Measurements from ENCODE around the gene SMG6. TPM values are rescaled to one million over a fixed set of nuclear protein-coding genes. Genes with fewer than 3 reads are reported as not detected.
A peak's percentile ranks its signal among the peaks of the same experiment; 100 is the strongest.

SMG6 gene
- total RNA-seq, 2 donors from 2014 or later = 27.8 to 29.4 TPM

DNA sequence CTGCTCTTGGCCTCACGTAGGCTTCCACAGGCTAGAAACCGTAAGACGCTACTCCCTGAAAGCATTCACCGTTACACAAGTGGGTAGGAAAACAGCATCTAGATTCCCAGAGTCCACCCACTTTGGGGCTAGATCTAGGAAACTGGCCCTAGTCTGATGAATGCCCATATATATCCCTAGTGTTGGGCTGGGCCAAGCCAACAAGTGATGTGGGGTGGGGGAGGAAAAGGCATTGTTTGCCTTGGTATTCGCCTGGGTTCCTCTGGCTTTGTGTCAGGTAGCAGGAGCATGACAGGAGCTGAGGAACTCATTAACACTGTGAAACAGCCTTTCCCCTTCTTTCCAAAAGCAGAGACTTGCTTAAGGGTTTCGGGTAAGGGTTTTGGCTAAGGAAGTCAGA is 112.4 kb downstream of the SMG6 start:
- ATAC-seq (no peak), DNase-seq (no peak)
- intact Hi-C loops (cut with DNase I, micrococcal nuclease) = no loop called here

DNA sequence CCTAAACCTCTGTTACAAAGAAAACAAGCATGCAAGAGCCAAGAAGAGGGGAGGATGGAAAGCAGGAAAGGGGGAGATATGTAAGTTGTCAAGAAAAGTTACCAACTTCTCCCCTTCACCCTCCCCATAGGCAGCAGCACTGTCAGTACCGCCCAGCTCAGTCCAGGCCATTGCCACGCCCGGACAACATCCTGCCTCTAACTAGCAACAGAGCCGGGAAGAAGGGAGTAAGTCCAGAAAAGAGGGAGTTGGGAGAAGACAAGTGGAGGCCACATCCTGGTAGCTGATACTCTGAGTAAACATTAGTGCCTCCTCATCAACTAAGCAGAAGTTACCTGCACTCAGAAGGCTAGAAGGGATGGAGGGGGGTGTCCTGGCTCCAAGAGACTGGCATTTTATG is 113.6 kb downstream of the SMG6 start:
- DNase-seq = peak in 1 of 2 donors; percentile 28
- peak; percentile 83 for ATAC-seq
- intact Hi-C loops (cut with DNase I, micrococcal nuclease) = no loop called here

DNA sequence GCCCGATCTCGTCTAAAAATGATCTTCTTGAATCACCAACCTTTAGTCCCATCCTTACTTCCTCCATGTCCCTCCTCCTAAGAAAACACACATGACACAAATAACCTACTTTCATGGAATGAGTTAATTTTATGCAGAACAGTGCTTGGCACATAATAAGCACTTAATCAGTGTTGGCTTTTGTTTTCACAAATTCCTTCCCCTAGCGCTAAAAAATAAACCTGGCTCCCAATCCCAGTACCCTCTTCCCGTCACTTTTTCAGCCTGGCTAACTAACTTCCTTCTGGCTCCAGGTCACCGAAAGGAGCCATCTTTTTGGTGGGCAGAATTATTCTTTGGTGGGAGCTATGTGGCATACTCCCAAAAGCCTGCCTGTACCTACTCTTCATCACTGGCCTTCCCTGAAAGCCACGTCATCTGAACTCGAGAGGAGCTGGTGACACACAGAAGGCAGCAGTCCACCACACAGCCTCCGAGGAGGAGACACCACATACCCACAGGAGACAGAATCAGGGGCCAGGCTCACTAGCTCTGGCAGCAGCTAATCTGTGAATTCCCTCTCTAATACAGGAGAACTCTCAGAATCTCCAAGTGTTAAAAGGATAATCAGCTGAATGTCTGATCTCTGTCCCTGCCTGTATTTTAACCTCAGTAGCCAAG is 114.5 kb downstream of the SMG6 start:
- DNase-seq (no peak), ATAC-seq (no peak)
- intact Hi-C loops (cut with DNase I, micrococcal nuclease) = no loop called here

DNA sequence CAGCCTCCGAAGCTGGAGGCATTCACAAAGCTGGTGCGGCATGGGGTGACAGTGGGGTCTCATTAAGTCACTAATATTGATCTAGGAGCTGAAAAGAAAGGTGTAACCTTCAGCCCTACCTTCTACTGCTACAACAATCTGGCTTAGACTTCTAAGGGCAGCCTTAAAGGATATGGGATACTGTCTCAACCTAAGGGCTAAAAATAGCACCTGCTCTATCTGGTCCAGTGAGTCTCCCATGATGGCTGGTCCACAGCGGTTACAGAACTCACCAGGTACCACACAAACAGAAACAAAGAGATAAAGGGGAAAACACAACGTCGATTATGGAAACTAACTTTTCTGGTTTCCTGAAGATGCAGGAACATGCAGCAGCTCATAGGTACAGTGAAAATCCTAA is 115.8 kb downstream of the SMG6 start:
- intact Hi-C loops (cut with DNase I, micrococcal nuclease) = no loop called here

DNA sequence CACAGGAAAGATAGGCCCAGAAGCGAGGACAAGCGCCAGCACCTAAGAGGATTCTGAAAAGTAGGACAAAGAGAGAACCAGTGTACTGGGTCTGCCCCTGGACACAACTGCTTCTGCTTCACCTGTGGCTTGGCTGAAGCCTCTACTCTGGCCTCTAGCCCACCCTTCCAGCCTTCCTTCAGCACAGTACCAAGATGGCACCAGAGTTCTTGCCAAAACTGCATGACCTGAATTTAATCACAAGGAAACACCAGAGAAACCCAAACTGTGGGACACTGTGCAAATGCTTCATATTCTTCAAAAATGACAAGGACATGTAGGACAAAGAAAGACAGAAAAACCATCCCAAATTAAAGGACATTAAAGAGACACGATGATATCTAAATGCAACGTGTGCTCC is 116.6 kb downstream of the SMG6 start:
- intact Hi-C loops (cut with DNase I, micrococcal nuclease) = no loop called here
- ATAC-seq (no peak), DNase-seq (no peak)

More for the DNA sequence above, 115.8 kb downstream of the SMG6 start:
- ATAC-seq = no peak
- DNase-seq = no peak

DNA sequence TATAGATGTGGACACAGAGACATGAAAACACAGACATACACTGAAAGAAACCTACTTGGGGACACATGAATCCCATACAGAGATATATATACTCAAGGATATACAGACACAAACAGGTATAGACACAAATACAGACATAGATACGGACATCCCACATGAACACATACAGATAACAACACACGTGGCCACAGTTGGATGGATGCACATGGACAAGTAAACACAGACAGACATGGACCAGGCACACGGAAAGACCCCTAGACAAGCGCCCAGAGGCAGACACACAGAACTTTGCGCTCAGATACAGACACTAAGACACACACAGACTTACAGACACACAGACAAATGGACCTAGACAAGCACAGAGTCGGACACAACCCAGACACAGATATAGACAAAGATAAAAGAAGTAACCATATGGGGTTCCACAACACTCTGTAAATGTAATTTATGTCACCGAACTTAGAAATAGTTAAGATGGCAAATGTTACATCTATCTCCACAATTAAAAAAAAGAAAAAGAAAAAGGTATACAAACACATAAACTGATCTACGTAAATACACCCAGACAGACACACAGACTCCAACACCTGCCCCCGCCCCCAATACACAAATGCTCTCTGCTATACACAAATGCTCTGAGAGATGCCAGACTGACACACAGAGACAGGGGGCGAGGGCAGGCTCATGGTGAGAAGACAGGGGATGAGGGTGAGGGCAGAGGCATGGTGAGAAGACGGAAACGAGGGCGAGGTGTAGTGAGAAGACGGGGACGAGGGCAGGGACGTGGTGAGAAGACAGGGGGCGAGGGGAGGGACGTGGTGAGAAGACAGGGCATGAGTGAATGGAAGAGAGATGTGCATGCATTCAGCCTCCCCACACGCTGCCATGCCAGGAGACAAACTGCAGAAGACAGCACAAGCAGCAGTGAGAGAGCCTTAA is 118.3 kb downstream of the SMG6 start:
- intact Hi-C loops (cut with DNase I, micrococcal nuclease) = no loop called here
- ATAC-seq (no peak), DNase-seq (no peak)

DNA sequence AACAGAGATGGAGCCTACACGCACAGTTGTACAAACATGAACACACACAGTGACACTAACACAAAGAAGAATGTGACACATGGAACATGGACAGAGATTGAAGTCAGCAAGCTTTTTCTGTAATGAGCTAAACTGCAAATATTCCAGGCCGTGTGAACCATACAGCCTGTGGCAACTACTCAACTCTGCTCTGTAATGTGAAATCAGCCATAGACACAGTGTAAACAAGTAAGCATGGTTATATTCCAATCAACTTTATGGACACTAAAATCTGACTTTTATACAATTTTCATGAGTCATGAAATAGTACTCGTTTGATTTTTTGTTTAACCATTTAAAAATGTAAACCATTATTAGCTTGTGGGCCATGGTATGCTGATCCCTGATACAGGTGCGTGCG is 120.2 kb downstream of the SMG6 start:
- no peak for DNase-seq
- intact Hi-C loops (cut with DNase I, micrococcal nuclease) = no loop called here
- ATAC-seq = no peak

DNA sequence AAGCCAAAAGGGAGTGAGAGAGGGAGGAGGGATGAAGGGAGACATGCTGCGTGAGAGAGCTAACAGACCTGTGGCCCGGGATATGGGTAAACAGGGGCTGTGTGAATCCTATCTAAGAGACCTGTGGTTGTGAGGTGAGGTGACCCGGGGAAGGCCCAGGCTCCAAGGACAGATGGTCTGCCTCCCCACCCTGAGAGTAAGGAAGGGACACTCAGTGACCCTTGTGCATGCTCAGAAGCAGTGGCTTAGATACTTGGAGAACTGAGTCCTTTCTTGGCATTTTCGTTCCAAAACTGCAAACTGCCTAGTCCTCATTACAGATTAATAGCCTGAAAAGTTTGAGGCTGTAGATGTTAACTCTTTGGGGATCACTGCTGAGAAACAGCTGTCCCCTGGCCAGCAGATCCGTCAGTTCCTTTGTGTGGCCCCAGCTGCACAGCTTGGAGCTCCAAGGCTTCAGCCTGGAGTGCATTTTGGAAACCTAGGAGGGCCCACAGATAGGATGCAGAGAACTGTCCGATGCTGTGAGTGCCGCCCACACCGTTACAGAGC is 121.6 kb downstream of the SMG6 start:
- ATAC-seq (no peak), DNase-seq (no peak)

DNA sequence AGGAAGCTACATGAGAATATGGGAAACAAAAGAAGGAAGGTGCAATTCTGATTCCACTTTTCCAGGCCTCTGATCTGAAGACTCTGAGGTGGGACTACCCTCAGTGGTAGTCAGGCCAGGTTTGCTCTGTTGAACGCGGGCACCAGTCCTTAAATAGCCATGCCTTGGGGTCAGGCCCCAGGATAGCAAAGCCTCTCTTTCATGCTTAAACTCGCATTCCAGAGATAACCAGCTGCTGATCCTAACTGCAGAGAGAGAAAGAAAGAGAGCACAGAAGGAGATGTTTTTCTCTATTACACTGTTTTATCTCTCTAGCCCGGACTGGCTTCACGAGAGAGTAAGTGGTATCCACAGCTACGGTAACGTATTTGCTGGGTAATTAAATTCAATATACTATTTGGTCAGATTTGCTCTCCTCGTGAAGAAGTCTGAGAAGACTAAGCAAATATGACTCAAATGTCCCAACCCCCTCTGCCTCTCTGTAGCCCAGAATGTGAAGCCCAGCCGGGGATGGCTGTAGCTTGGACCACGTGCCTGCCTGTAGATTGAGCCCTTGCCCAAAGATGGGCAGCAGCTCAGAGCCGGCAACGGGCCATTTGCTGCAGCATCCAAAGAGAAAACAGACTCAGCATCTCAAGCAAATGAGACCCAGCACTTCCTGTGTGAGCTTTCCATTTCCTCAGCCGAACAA is 122.2 kb downstream of the SMG6 start:
- ATAC-seq = peak; percentile 28
- intact Hi-C loops (cut with DNase I, micrococcal nuclease) = no loop called here
- peak; percentile 33 to 80 for DNase-seq

More for the DNA sequence above, 121.6 kb downstream of the SMG6 start:
- intact Hi-C loops (cut with DNase I, micrococcal nuclease) = no loop called here

DNA sequence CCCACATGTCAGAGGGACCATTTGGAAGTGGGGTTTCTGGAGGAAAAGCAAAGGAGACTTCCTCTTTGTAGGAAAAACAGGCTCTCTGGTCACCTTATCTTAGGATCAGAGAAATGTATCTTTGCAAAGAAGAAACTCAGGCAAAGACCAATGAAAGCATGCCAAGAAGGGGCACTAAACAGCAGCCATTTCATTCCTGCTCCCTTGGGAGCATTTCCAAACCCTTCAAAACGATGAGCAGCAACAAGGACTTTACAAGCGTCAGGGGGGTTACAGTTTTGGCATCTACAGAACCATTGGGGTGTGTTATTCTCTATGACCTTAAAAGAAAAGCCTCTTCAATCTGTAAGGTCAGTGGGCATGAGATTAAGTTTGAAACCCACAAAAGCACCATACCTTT is 122.8 kb downstream of the SMG6 start:
- DNase-seq = no peak
- intact Hi-C loops (cut with DNase I, micrococcal nuclease) = no loop called here
- no peak for ATAC-seq

DNA sequence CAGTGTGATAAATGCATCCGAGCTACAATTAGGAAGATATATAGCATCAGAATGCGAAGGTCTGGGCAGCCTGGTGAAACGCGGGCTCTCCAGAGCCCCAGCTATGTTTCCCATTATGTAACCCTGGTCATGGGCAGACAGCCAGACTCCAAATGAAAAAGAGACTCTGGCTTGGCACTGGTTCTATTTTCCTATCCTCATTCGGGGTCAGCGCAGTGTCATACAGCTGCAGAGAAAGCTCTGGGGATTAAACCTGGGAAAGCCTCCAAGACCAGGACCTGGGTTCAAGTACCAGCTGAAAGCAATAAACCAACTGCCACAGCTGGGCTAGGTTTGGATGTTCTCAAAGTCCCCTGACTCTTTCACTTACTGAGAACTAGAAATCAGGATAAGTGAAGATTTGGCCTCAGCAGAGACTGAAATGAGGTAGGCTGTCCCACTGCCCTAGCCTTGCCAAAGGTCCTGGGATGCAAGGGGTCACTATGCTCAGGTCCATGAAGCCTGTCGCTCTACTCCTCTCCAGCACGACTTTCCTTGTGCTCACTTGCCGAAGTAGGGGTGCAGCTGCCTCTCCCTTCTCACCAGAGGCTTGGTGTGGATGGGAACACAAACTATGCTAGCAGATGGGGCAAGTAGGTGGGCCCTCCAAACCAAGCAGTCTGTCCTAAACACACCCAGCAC is 123.8 kb downstream of the SMG6 start:
- DNase-seq (peak; percentile 62 to 76), ATAC-seq (peak; percentile 33)
- intact Hi-C loops (cut with DNase I, micrococcal nuclease) = no loop called here

DNA sequence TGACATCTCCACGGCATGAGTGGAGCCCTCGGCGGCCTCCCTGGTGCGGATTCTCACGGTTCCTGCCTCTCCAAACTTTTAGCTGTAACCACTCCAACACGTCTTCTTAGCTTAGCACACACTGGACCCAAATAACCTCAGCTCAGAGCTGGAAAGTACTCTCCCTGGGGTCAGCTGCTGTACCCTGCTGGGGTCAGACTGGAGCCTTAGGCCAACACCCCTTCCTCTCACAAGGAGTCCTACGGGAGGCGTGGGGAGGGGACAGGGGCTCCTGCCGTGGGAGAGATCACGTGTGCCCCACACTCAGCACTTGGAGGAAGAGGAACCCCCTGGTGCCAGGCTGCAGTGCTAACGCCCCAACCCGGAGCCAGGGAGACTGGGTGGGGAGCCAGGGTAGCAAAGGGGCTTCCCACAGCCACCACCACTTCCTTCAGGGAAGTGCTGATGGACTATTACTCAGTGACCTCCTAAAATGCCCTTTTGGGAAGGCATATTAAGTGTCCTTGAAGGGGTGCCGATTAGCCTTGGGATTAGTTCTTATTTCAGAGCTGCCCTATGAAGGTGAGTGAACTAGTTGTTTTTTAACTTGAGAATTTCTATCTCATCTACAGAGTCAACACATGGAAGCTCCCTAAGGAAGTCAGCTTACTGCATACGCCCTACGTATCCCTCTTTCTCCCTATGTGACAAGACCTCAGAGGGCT is 124.6 kb downstream of the SMG6 start:
- intact Hi-C loops (cut with DNase I, micrococcal nuclease) = no loop called here
- no peak for ATAC-seq

DNA sequence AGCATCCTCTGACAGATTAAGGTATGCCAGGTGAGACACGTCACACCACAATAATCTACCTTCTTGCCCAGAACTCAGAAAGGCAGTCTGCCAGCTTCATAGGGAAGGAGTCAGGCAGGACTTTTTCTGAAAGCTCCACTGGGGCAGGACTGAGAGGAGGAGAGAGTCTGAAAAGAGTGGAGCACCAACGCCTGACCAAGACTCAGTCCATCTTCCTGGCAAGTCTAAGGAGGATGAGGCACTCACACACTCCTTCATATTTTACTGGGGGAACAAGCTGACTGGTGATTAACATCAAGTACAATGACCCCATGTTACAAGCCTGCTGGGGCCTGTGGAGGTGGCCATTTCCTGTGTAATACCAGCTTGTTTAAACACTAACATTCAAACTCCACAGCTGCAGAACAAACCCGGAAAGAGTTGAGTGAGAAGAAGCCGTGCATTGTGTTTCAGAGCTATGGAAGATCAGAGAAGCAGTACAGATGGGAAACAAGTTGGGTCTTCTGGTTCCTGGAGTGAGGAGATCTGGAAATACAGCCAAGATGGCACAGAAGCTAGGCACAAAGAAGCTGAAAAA is 126.3 kb downstream of the SMG6 start:
- intact Hi-C loops (cut with DNase I, micrococcal nuclease) = no loop called here
- DNase-seq = no peak
- peak; percentile 60 for ATAC-seq

More for the DNA sequence above, 124.6 kb downstream of the SMG6 start:
- DNase-seq = peak; percentile 17 to 38

DNA sequence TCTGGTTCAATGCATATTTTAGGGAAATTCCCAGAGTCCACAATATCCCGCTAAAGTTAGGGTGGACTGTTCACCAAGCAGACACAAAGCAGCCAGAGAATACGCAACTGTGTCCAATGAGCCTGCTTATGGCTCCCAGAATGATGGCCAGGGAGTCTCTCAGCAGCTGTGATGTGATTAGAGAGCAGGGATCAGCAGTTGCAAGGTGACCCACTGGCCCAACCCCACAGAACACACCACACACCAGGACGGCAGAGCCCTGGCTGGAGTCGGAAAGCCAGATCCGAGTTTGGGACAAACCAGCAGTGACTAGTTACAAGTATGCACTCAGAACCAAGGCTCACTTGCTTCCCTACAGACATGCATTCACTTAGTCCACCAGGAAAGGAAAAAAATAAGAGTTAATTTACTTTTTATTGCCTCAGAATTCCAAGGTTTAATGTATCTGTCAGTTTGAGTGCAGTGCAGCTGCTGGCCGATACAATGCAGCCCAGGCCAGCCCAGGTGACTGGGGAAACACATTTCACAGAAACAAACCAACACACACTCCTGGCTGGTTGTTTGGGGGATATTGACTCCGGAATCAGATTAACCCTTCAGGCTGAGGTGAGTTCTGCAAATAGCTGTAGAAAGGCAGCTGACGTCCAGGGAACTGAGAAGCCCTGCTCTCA is 127.0 kb downstream of the SMG6 start:
- intact Hi-C loops (cut with DNase I, micrococcal nuclease) = no loop called here
- DNase-seq (no peak), ATAC-seq (no peak)

DNA sequence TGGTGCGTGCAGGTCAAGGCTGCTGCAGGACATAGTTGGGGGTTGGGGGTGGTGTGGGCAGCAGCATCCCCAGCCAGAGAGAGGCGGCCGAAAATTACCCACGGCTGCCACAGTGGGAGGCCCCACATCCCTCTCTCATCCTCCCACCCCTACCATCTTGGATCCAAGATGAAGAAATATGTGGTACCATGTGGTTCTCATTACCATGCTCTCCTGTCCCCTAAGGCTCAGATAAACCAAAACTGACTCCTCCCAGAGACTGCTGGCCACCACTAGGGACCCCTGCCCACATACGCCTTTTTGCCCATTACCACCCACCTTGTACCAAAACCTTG is 128.3 kb downstream of the SMG6 start:
- intact Hi-C loops (cut with DNase I, micrococcal nuclease) = no loop called here
- DNase-seq (no peak), ATAC-seq (no peak)

DNA sequence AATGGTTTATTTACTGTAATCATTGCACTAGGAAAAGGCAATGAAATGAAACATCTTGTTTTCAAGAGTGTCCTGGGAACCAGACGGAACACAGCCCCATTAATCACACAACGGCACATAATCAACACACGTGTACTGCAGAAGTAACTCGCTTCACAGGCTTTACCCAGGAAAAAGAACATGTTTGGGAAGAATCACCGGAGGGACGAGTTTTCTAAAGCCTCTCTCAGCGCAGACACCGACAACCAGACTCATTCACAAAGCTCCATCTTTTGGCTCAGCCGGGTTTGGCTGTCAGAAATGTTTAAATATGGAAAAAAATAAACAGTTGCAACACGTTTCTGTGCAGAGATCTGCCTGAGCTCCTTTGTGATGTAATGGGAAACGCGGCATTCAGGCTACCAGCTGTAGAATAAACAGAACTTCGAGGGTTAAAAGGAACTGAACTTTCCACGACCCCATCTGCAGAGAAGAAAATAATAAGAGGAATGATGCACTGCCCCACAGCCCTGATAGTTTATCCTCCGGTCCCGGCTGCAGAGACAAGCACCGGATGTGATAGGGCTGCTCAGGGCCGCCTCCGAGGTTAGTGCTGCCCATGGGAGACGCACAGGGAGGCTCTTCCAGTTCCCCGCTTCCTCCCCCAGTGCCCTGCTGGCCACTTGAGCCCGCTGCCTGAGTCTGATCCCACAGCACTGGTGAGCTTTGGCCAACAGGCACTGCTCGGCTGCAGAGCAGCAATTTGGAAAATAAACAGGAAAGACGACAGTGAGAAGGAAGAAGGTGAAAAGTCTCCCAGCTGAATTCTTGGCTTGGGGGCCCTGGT is 128.9 kb downstream of the SMG6 start:
- ATAC-seq = peak; percentile 5
- DNase-seq = peak; percentile 35 to 52
- intact Hi-C loops (cut with DNase I, micrococcal nuclease) = no loop called here

DNA sequence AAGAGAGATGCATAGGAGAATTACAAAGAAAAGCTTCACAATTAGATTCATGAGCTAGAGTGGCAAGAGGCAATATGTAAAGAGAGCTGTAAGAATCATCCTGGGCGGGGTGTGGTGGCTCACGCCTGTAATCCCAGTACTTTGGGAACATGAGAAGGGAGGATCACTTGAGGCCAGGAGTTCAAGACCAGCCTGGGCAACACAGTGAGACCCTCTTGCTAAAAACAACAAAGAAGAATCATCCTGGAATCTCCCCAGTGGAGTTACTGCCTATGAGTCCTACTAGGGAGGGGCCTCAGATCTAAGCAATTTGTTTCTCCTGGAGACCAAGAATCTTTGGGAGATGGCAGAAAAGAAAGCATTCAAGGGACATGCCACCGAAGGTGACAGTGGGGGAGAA is 129.6 kb downstream of the SMG6 start:
- intact Hi-C loops (cut with DNase I, micrococcal nuclease) = no loop called here
- DNase-seq (no peak), ATAC-seq (no peak)

Data from left colon (tissue), 2 donors.